K562 (cell line): ENCODE measurements around the gene ZNF655. TPM values are rescaled to one million over a fixed set of nuclear protein-coding genes. Genes with fewer than 3 reads are reported as not detected.
A peak's percentile ranks its signal among the peaks of the same experiment; 100 is the strongest.

Source experiments
- ATF7 ChIP-seq: fragments of 450-650 bp; IDR thresholded peaks from 2 replicates; pipeline ENCODE4 v1.7.1; 2014; ENCODE audit warnings: mild to moderate bottlenecking, moderate library complexity
- HDAC3 ChIP-seq: fragments of 450-650 bp; IDR thresholded peaks from 2 replicates; pipeline ENCODE4 v1.6.1; 2018; ENCODE audit warnings: borderline replicate concordance, mild to moderate bottlenecking, moderate library complexity; ENCODE audit not compliant: partially characterized antibody
- HMG20A ChIP-seq: fragments of 450-650 bp; formaldehyde crosslinking; conservative IDR thresholded peaks from 2 replicates; pipeline ENCODE4 v1.4.0; 2020; ENCODE audit warnings: mild to moderate bottlenecking, mixed read lengths
- HMG20B ChIP-seq: fragments of 250-450 bp; sonication (Bioruptor Pico); IDR thresholded peaks from 2 replicates; pipeline ENCODE4 v1.5.0; 2021; ENCODE audit warnings: mild to moderate bottlenecking
- HNRNPL ChIP-seq: fragments of 200-400 bp; formaldehyde crosslinking; IDR thresholded peaks from 2 replicates; pipeline ENCODE4 v1.6.1; 2017; ENCODE audit warnings: low read depth, mild to moderate bottlenecking, low read length
- JUNB ChIP-seq: fragments of 450-650 bp; formaldehyde crosslinking; conservative IDR thresholded peaks from 2 replicates; pipeline ENCODE4 v1.4.0; 2020; ENCODE audit warnings: mild to moderate bottlenecking
- MEF2A ChIP-seq: IDR thresholded peaks from 2 replicates; pipeline ENCODE4 v1.6.1; 2011; ENCODE audit warnings: low read depth, mild to moderate bottlenecking, low read length, moderate library complexity; ENCODE audit not compliant: control insufficient read depth
- NBN ChIP-seq: fragments of 450-650 bp; IDR thresholded peaks from 2 replicates; pipeline ENCODE4 v1.6.1; 2016; ENCODE audit warnings: low read depth, mild to moderate bottlenecking
- PML ChIP-seq: IDR thresholded peaks from 2 replicates; pipeline ENCODE4 v1.6.1; 2012; ENCODE audit warnings: low read length, inconsistent platforms
- POLR2B ChIP-seq: fragments of 450-650 bp; IDR thresholded peaks from 2 replicates; pipeline ENCODE4 v1.6.1; 2018; ENCODE audit warnings: low read depth; ENCODE audit not compliant: partially characterized antibody
- SNIP1 ChIP-seq: fragments of 450-650 bp; IDR thresholded peaks from 2 replicates; pipeline ENCODE4 v1.7.1; 2017; ENCODE audit warnings: low read depth, mild to moderate bottlenecking
- XRCC3 ChIP-seq: fragments of 450-650 bp; IDR thresholded peaks from 2 replicates; pipeline ENCODE4 v1.6.1; 2017; ENCODE audit warnings: mild to moderate bottlenecking, moderate library complexity
- ZNF232 ChIP-seq: sonication (generic); formaldehyde crosslinking; IDR thresholded peaks from 2 replicates; pipeline ENCODE4 v1.8.0; 2022; ENCODE audit warnings: mild to moderate bottlenecking, missing genetic modification reagents
- ZNF408 ChIP-seq: fragments of 250-450 bp; sonication (Bioruptor Pico); IDR thresholded peaks from 2 replicates; pipeline ENCODE4 v1.4.0; 2020; ENCODE audit warnings: low read depth, mild to moderate bottlenecking, moderate library complexity
- ZNF583 ChIP-seq: fragments of 250-450 bp; sonication (Bioruptor Pico); IDR thresholded peaks from 2 replicates; pipeline ENCODE4 v1.4.0; 2020
- polyA plus RNA-seq, 8 experiments: library from polyadenylated mRNA; depleted of rRNA in 4 of 8; stranded (reverse) in 5 of 8; unstranded in 3 of 8; fragments of >200 nt; fragmentation: Nextera tagmentation in 2 of 8; fragmentation: Illumina TruSeq in 1 of 8; extraction: Ambion mirVana in 2 of 8; extraction: Trizol in 1 of 8; gene quantifications; 2 replicates each; pipeline versions ENCODE4 v1.2.1 to v1.2.3, GENCODE V29; 2011 to 2014; ENCODE audit warnings: inconsistent platforms in 1 of 8, missing spikeins in 1 of 8
- total RNA-seq, 7 experiments: library from RNA; depleted of rRNA in 6 of 7; stranded (reverse); fragments of >200 nt in 6 of 7; fragmentation: Illumina TruSeq in 2 of 7; extraction: Trizol in 2 of 7; gene quantifications; 2 replicates each; pipeline versions ENCODE4 v1.2.1 to v1.2.3, GENCODE V29; 2011 to 2021; ENCODE audit warnings: low replicate concordance in 1 of 7
- TF ChIP-seq, protein P1 (sequence below): fragments of 150-350 bp; conservative IDR thresholded peaks from 2 replicates; pipeline ENCODE4 v1.6.1; 2014; ENCODE audit warnings: low read length
- TF ChIP-seq, protein P2 (sequence below): IDR thresholded peaks from 3 replicates; pipeline ENCODE4 v1.6.1; 2011; ENCODE audit warnings: borderline replicate concordance, mild to moderate bottlenecking, moderate library complexity; ENCODE audit not compliant: insufficient read length; ENCODE audit errors: extremely low read depth
- TF ChIP-seq, protein P3 (sequence below): fragments of 450-650 bp; IDR thresholded peaks from 2 replicates; pipeline ENCODE4 v1.6.1; 2016; ENCODE audit warnings: borderline replicate concordance
- TF ChIP-seq, protein P4 (sequence below): fragments of 450-650 bp; IDR thresholded peaks from 2 replicates; pipeline ENCODE4 v1.6.1; 2018; ENCODE audit warnings: mild to moderate bottlenecking, low read depth; ENCODE audit not compliant: partially characterized antibody

Gene ZNF655
- total and polyA plus RNA-seq, 9 of the 15 experiments (the other 6 are each of a cell fraction or from before 2014, with no cell fraction given) = 25.7 to 130 (median 95.2) TPM

DNA sequence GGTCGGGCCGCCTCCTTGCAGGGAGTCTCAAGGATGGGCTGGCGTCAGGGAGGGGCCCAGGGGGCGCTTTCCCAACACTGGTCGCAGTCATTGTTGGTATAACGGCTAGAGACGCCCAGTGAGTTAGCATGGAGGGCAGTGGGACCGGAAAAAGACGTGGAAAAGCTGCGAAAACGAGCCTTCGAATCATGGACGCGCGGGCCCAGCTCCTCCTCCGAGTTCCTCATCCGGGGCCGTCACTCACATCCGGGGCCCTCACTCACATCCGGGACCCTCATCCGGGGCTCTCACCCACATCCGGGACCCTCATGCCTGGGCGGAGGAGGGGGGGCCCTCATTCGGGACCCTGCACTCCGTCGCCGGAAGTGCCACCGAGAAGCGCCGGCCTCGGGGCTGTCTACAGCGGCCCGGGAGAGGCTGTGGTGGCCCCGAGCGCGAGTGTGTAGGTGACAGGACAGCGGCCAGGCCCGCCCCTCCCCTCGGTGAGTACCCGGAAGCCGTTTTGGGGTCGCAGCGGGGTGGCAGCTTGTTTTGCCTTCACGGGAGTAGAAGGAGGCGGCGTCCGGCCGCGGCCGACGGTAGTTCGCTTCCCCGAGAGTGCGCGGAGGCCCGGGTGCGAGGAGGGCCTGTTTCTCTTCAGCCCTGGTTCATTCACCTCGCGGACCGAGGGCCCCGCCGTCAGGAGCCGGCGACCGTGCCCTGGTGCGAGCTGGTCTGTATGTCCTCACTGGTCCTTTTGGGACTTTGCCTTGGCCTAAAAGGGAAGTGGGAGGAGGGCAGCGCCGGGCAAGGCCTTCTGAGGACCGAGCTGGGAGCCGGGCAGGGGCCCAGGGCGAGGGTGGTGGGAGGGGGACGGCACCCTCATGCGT is at the start of gene ZNF655 (continued):
- TF ChIP-seq, protein P1, sequence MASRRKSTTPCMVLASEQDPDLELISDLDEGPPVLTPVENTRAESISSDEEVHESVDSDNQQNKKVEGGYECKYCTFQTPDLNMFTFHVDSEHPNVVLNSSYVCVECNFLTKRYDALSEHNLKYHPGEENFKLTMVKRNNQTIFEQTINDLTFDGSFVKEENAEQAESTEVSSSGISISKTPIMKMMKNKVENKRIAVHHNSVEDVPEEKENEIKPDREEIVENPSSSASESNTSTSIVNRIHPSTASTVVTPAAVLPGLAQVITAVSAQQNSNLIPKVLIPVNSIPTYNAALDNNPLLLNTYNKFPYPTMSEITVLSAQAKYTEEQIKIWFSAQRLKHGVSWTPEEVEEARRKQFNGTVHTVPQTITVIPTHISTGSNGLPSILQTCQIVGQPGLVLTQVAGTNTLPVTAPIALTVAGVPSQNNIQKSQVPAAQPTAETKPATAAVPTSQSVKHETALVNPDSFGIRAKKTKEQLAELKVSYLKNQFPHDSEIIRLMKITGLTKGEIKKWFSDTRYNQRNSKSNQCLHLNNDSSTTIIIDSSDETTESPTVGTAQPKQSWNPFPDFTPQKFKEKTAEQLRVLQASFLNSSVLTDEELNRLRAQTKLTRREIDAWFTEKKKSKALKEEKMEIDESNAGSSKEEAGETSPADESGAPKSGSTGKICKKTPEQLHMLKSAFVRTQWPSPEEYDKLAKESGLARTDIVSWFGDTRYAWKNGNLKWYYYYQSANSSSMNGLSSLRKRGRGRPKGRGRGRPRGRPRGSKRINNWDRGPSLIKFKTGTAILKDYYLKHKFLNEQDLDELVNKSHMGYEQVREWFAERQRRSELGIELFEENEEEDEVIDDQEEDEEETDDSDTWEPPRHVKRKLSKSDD = no peak; the same call in 1 of the 2 replicates
- peak; percentile 58; the same call in 1 of the 2 replicates for TF ChIP-seq NBN
- TF ChIP-seq, protein P2, sequence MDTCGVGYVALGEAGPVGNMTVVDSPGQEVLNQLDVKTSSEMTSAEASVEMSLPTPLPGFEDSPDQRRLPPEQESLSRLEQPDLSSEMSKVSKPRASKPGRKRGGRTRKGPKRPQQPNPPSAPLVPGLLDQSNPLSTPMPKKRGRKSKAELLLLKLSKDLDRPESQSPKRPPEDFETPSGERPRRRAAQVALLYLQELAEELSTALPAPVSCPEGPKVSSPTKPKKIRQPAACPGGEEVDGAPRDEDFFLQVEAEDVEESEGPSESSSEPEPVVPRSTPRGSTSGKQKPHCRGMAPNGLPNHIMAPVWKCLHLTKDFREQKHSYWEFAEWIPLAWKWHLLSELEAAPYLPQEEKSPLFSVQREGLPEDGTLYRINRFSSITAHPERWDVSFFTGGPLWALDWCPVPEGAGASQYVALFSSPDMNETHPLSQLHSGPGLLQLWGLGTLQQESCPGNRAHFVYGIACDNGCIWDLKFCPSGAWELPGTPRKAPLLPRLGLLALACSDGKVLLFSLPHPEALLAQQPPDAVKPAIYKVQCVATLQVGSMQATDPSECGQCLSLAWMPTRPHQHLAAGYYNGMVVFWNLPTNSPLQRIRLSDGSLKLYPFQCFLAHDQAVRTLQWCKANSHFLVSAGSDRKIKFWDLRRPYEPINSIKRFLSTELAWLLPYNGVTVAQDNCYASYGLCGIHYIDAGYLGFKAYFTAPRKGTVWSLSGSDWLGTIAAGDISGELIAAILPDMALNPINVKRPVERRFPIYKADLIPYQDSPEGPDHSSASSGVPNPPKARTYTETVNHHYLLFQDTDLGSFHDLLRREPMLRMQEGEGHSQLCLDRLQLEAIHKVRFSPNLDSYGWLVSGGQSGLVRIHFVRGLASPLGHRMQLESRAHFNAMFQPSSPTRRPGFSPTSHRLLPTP = no peak
- TF ChIP-seq, protein P3, sequence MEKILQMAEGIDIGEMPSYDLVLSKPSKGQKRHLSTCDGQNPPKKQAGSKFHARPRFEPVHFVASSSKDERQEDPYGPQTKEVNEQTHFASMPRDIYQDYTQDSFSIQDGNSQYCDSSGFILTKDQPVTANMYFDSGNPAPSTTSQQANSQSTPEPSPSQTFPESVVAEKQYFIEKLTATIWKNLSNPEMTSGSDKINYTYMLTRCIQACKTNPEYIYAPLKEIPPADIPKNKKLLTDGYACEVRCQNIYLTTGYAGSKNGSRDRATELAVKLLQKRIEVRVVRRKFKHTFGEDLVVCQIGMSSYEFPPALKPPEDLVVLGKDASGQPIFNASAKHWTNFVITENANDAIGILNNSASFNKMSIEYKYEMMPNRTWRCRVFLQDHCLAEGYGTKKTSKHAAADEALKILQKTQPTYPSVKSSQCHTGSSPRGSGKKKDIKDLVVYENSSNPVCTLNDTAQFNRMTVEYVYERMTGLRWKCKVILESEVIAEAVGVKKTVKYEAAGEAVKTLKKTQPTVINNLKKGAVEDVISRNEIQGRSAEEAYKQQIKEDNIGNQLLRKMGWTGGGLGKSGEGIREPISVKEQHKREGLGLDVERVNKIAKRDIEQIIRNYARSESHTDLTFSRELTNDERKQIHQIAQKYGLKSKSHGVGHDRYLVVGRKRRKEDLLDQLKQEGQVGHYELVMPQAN = peak; percentile 23; the same call in 1 of the 2 replicates
- no peak; the same call in 1 of the 2 replicates for TF ChIP-seq ZNF232 (CRISPR knock-in tag)
- no peak for TF ChIP-seq ZNF583 (CRISPR knock-in tag)
- no peak for TF ChIP-seq HDAC3
- TF ChIP-seq, protein P4, sequence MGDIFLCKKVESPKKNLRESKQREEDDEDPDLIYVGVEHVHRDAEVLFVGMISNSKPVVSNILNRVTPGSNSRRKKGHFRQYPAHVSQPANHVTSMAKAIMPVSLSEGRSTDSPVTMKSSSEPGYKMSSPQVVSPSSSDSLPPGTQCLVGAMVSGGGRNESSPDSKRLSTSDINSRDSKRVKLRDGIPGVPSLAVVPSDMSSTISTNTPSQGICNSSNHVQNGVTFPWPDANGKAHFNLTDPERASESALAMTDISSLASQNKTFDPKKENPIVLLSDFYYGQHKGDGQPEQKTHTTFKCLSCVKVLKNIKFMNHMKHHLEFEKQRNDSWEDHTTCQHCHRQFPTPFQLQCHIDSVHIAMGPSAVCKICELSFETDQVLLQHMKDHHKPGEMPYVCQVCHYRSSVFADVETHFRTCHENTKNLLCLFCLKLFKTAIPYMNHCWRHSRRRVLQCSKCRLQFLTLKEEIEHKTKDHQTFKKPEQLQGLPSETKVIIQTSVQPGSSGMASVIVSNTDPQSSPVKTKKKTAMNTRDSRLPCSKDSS = no peak
- TF ChIP-seq PML = peak; percentile 86
- TF ChIP-seq SNIP1 = no peak
- TF ChIP-seq MEF2A = no peak
- TF ChIP-seq POLR2B = peak; percentile 91
- TF ChIP-seq JUNB (CRISPR knock-in tag) = no peak
- TF ChIP-seq HMG20A = no peak
- TF ChIP-seq XRCC3 = no peak
- peak; percentile 72 for TF ChIP-seq ATF7
- no peak for TF ChIP-seq HMG20B (CRISPR knock-in tag)
- no peak for TF ChIP-seq ZNF408
- TF ChIP-seq HNRNPL = 0 out of 2 replicates have a peak, but pooled peaks have one; percentile 56
